ENCODE data around the gene COPS6.

The COPS6 gene

GRCh38 chr7:100119072-100119969 lies 30.6 kb downstream of the COPS6 start, which contains the start of the genes CNPY4 and TAF6:
CNPY4 (plus strand) TSS chr7:100119634; CDS start chr7:100119745, 111 bp downstream.
TAF6 (minus strand) TSS chr7:100119358; CDS start chr7:100114209, 5,149 bp downstream.
- TF ChIP-seq ZBTB7A (IDR thresholded peaks at IDR 0.05; ENCODE audit: low read depth), result no peak
- TF ChIP-seq REST (IDR thresholded peaks at IDR 0.05; ENCODE audit: low read depth), result 0 out of 2 replicates have a peak, but pooled peaks have one; percentile 18
- TF ChIP-seq CREB1 (IDR thresholded peaks at IDR 0.05; ENCODE audit: low read depth), result 0 out of 2 replicates have a peak, but pooled peaks have one; percentile 10
- no peak for TF ChIP-seq FOXM1 (IDR thresholded peaks at IDR 0.05; ENCODE audit: borderline replicate concordance, low read depth)
- TF ChIP-seq NFIC (IDR thresholded peaks at IDR 0.05), result peak; percentile 31; the same call in 1 of the 2 replicates
- peak; percentile 98 for TF ChIP-seq YY1 (IDR thresholded peaks at IDR 0.05; ENCODE audit: low read depth)
- TF ChIP-seq MAX (IDR thresholded peaks at IDR 0.05), result peak; percentile 80
- 0 out of 2 replicates have a peak, but pooled peaks have one; percentile 23 for TF ChIP-seq TEAD4 (IDR thresholded peaks at IDR 0.05)
- TF ChIP-seq USF1 (IDR thresholded peaks at IDR 0.05), result 0 out of 2 replicates have a peak, but pooled peaks have one; percentile 33
- peak; percentile 76; the same call in 1 of the 2 replicates for TF ChIP-seq TCF12 (IDR thresholded peaks at IDR 0.05; ENCODE audit: low read depth)
- peak; percentile 81 for TF ChIP-seq EGR1 (IDR thresholded peaks at IDR 0.05)
- TF ChIP-seq TAF1 (IDR thresholded peaks at IDR 0.05; ENCODE audit: low read depth), result peak; percentile 100
- no peak for TF ChIP-seq RAD21 (IDR thresholded peaks at IDR 0.05; ENCODE audit: low read depth)
- TF ChIP-seq EP300 (IDR thresholded peaks at IDR 0.05; ENCODE audit: borderline replicate concordance), result no peak
- TF ChIP-seq CEBPB (IDR thresholded peaks at IDR 0.05), result no peak; the same call in 1 of the 2 replicates

- no peak for TF ChIP-seq REST (IDR thresholded peaks at IDR 0.05; ENCODE audit: low read depth)
- no peak for TF ChIP-seq EP300 (IDR thresholded peaks at IDR 0.05; ENCODE audit: borderline replicate concordance)
- TF ChIP-seq EGR1 (IDR thresholded peaks at IDR 0.05), result no peak
- no peak for TF ChIP-seq NFIC (IDR thresholded peaks at IDR 0.05)
- no peak for TF ChIP-seq CREB1 (IDR thresholded peaks at IDR 0.05; ENCODE audit: low read depth)
- TF ChIP-seq RAD21 (IDR thresholded peaks at IDR 0.05; ENCODE audit: low read depth), result no peak
- TF ChIP-seq FOXM1 (IDR thresholded peaks at IDR 0.05; ENCODE audit: borderline replicate concordance, low read depth), result no peak
- TF ChIP-seq MAX (IDR thresholded peaks at IDR 0.05), result no peak
- no peak for TF ChIP-seq TCF12 (IDR thresholded peaks at IDR 0.05; ENCODE audit: low read depth)
- TF ChIP-seq TAF1 (IDR thresholded peaks at IDR 0.05; ENCODE audit: low read depth), result no peak
- TF ChIP-seq CEBPB (IDR thresholded peaks at IDR 0.05), result no peak
- no peak for TF ChIP-seq USF1 (IDR thresholded peaks at IDR 0.05)
- TF ChIP-seq ZBTB7A (IDR thresholded peaks at IDR 0.05; ENCODE audit: low read depth), result no peak
- TF ChIP-seq YY1 (IDR thresholded peaks at IDR 0.05; ENCODE audit: low read depth), result no peak
- TF ChIP-seq TEAD4 (IDR thresholded peaks at IDR 0.05), result no peak
Measured at GRCh38 chr7:100119970-100120732, 31.4 kb downstream of the COPS6 start.

- TF ChIP-seq TCF12 (IDR thresholded peaks at IDR 0.05; ENCODE audit: low read depth) (no peak), CREB1 (IDR thresholded peaks at IDR 0.05; ENCODE audit: low read depth) (no peak), YY1 (IDR thresholded peaks at IDR 0.05; ENCODE audit: low read depth) (no peak), USF1 (IDR thresholded peaks at IDR 0.05) (no peak), TEAD4 (IDR thresholded peaks at IDR 0.05) (no peak), EGR1 (IDR thresholded peaks at IDR 0.05) (no peak), EP300 (IDR thresholded peaks at IDR 0.05; ENCODE audit: borderline replicate concordance) (no peak), FOXM1 (IDR thresholded peaks at IDR 0.05; ENCODE audit: borderline replicate concordance, low read depth) (no peak), CEBPB (IDR thresholded peaks at IDR 0.05) (no peak), NFIC (IDR thresholded peaks at IDR 0.05) (no peak), TAF1 (IDR thresholded peaks at IDR 0.05; ENCODE audit: low read depth) (no peak), REST (IDR thresholded peaks at IDR 0.05; ENCODE audit: low read depth) (no peak), RAD21 (IDR thresholded peaks at IDR 0.05; ENCODE audit: low read depth) (no peak), ZBTB7A (IDR thresholded peaks at IDR 0.05; ENCODE audit: low read depth) (no peak), MAX (IDR thresholded peaks at IDR 0.05) (no peak)
Measured at GRCh38 chr7:100120733-100121036, 31.9 kb downstream of the COPS6 start.

All from Ishikawa (cell line).